Measurements from ENCODE around the gene TRIM43.
"Not testable (repeated sequence)": the region's sequence is repeated elsewhere in the genome, so short reads cannot be mapped to it uniquely, and the experiment has no call there.

TRIM43 gene

GRCh38 chr2:95578539-95578938 is 13.3 kb upstream of the TRIM43 start:
- no peak for DNase-seq
- TF ChIP-seq EZH2 (optimal IDR thresholded peaks at IDR 0.05; ENCODE audit: low read depth, low read length) (no peak), EZH2phosphoT487 (IDR thresholded peaks at IDR 0.05; ENCODE audit: low read length) (no peak), CTCF (IDR thresholded peaks at IDR 0.05; ENCODE audit: low read length) (no peak)
- Histone ChIP-seq H3K4me3 (ENCODE audit: low read length) (no peak overlapping the region), H2AFZ (ENCODE audit: low read length) (no peak overlapping the region), H3K79me2 (ENCODE audit: low read length) (no peaks in the 10 kb centered on the region), H3K9me2 (replicated peaks; ENCODE audit: insufficient read depth, low read length) (no peaks in the 10 kb centered on the region), H3K9me3 (replicated peaks; ENCODE audit: insufficient read depth, low read length) (no peaks in the 10 kb centered on the region), H3K4me2 (ENCODE audit: low read depth, low read length) (no peak overlapping the region), H3K36me3 (replicated peaks; ENCODE audit: insufficient read depth, low read length) (no peaks in the 10 kb centered on the region), H3K9ac (ENCODE audit: low read length) (no peak overlapping the region), H3K27me3 (replicated peaks; ENCODE audit: insufficient read depth, low read length) (no peaks in the 10 kb centered on the region), H3K27ac (ENCODE audit: low read length) (no peak overlapping the region), H3K4me1 (ENCODE audit: low read length) (no peaks in the 10 kb centered on the region), H3F3A (ENCODE audit: insufficient read depth, low read length) (no peaks in the 10 kb centered on the region), H4K20me1 (ENCODE audit: insufficient read depth, low read length) (no peaks in the 10 kb centered on the region)

- H3K9me2 ChIP-seq (replicated peaks; ENCODE audit: insufficient read depth, low read length); H3F3A ChIP-seq (ENCODE audit: insufficient read depth, low read length); H3K4me2 ChIP-seq (ENCODE audit: low read depth, low read length); H3K27me3 ChIP-seq (replicated peaks; ENCODE audit: insufficient read depth, low read length); H4K20me1 ChIP-seq (ENCODE audit: insufficient read depth, low read length); H3K4me1 ChIP-seq (ENCODE audit: low read length); H3K36me3 ChIP-seq (replicated peaks; ENCODE audit: insufficient read depth, low read length); DNase-seq; H3K9me3 ChIP-seq (replicated peaks; ENCODE audit: insufficient read depth, low read length); H3K79me2 ChIP-seq (ENCODE audit: low read length); H3K27ac ChIP-seq (ENCODE audit: low read length); H3K9ac ChIP-seq (ENCODE audit: low read length); H2AFZ ChIP-seq (ENCODE audit: low read length); H3K4me3 ChIP-seq (ENCODE audit: low read length): not testable (repeated sequence)
Measured at GRCh38 chr2:95583545-95583944, 8.3 kb upstream of the TRIM43 start.

GRCh38 chr2:95584321-95584720 is 7.5 kb upstream of the TRIM43 start:
- DNase-seq; H3K27me3 ChIP-seq (replicated peaks; ENCODE audit: insufficient read depth, low read length); H2AFZ ChIP-seq (ENCODE audit: low read length); H3K4me2 ChIP-seq (ENCODE audit: low read depth, low read length); H3K4me1 ChIP-seq (ENCODE audit: low read length); H3K9ac ChIP-seq (ENCODE audit: low read length); H3K4me3 ChIP-seq (ENCODE audit: low read length); H3K36me3 ChIP-seq (replicated peaks; ENCODE audit: insufficient read depth, low read length); H3K9me2 ChIP-seq (replicated peaks; ENCODE audit: insufficient read depth, low read length); H3K79me2 ChIP-seq (ENCODE audit: low read length); H3K9me3 ChIP-seq (replicated peaks; ENCODE audit: insufficient read depth, low read length); H3K27ac ChIP-seq (ENCODE audit: low read length); H4K20me1 ChIP-seq (ENCODE audit: insufficient read depth, low read length); H3F3A ChIP-seq (ENCODE audit: insufficient read depth, low read length): not testable (repeated sequence)

GRCh38 chr2:95589777-95590536 is 1.8 kb upstream of the TRIM43 start:
- H3K9ac ChIP-seq (ENCODE audit: low read length): not testable (repeated sequence)

GRCh38 chr2:95592973-95593372 is 1.2 kb downstream of the TRIM43 start:
- H3K4me3 ChIP-seq (ENCODE audit: low read length); H3F3A ChIP-seq (ENCODE audit: insufficient read depth, low read length); H3K27ac ChIP-seq (ENCODE audit: low read length); H3K9ac ChIP-seq (ENCODE audit: low read length); H3K4me1 ChIP-seq (ENCODE audit: low read length); H3K9me2 ChIP-seq (replicated peaks; ENCODE audit: insufficient read depth, low read length); H3K36me3 ChIP-seq (replicated peaks; ENCODE audit: insufficient read depth, low read length); H4K20me1 ChIP-seq (ENCODE audit: insufficient read depth, low read length); DNase-seq; H3K27me3 ChIP-seq (replicated peaks; ENCODE audit: insufficient read depth, low read length); H3K4me2 ChIP-seq (ENCODE audit: low read depth, low read length); H3K9me3 ChIP-seq (replicated peaks; ENCODE audit: insufficient read depth, low read length); H2AFZ ChIP-seq (ENCODE audit: low read length); H3K79me2 ChIP-seq (ENCODE audit: low read length): not testable (repeated sequence)

More at GRCh38 chr2:95589777-95590536, 1.8 kb upstream of the TRIM43 start:
- H3K9me2 ChIP-seq (replicated peaks; ENCODE audit: insufficient read depth, low read length); H3K9me3 ChIP-seq (replicated peaks; ENCODE audit: insufficient read depth, low read length); H3K4me2 ChIP-seq (ENCODE audit: low read depth, low read length); H3K27ac ChIP-seq (ENCODE audit: low read length); H3K4me1 ChIP-seq (ENCODE audit: low read length); H4K20me1 ChIP-seq (ENCODE audit: insufficient read depth, low read length); H2AFZ ChIP-seq (ENCODE audit: low read length); H3K27me3 ChIP-seq (replicated peaks; ENCODE audit: insufficient read depth, low read length); H3F3A ChIP-seq (ENCODE audit: insufficient read depth, low read length); H3K4me3 ChIP-seq (ENCODE audit: low read length); H3K79me2 ChIP-seq (ENCODE audit: low read length); DNase-seq; H3K36me3 ChIP-seq (replicated peaks; ENCODE audit: insufficient read depth, low read length): not testable (repeated sequence)

GRCh38 chr2:95595012-95595411 is 3.2 kb downstream of the TRIM43 start:
- not testable (repeated sequence) for H2AFZ ChIP-seq (ENCODE audit: low read length); H3K9me2 ChIP-seq (replicated peaks; ENCODE audit: insufficient read depth, low read length); H4K20me1 ChIP-seq (ENCODE audit: insufficient read depth, low read length); H3K27ac ChIP-seq (ENCODE audit: low read length); DNase-seq; H3K4me3 ChIP-seq (ENCODE audit: low read length); H3K36me3 ChIP-seq (replicated peaks; ENCODE audit: insufficient read depth, low read length); H3K79me2 ChIP-seq (ENCODE audit: low read length); H3K4me1 ChIP-seq (ENCODE audit: low read length); H3K9ac ChIP-seq (ENCODE audit: low read length); H3K4me2 ChIP-seq (ENCODE audit: low read depth, low read length); H3K27me3 ChIP-seq (replicated peaks; ENCODE audit: insufficient read depth, low read length); H3F3A ChIP-seq (ENCODE audit: insufficient read depth, low read length); H3K9me3 ChIP-seq (replicated peaks; ENCODE audit: insufficient read depth, low read length)

GRCh38 chr2:95601301-95601700 is 9.5 kb downstream of the TRIM43 start:
- not testable (repeated sequence) for H3F3A ChIP-seq (ENCODE audit: insufficient read depth, low read length); H3K9ac ChIP-seq (ENCODE audit: low read length); H3K27ac ChIP-seq (ENCODE audit: low read length); H3K27me3 ChIP-seq (replicated peaks; ENCODE audit: insufficient read depth, low read length); H3K9me2 ChIP-seq (replicated peaks; ENCODE audit: insufficient read depth, low read length); DNase-seq; H4K20me1 ChIP-seq (ENCODE audit: insufficient read depth, low read length); H2AFZ ChIP-seq (ENCODE audit: low read length); H3K4me3 ChIP-seq (ENCODE audit: low read length); H3K36me3 ChIP-seq (replicated peaks; ENCODE audit: insufficient read depth, low read length); H3K4me1 ChIP-seq (ENCODE audit: low read length); H3K79me2 ChIP-seq (ENCODE audit: low read length); H3K9me3 ChIP-seq (replicated peaks; ENCODE audit: insufficient read depth, low read length); H3K4me2 ChIP-seq (ENCODE audit: low read depth, low read length)

Measured in MM.1S (cell line).